ENCODE data around the gene NOXA1.
"Not testable (repeated sequence)": the region's sequence is repeated elsewhere in the genome, so short reads cannot be mapped to it uniquely, and the experiment has no call there.

NOXA1 gene, protein sequence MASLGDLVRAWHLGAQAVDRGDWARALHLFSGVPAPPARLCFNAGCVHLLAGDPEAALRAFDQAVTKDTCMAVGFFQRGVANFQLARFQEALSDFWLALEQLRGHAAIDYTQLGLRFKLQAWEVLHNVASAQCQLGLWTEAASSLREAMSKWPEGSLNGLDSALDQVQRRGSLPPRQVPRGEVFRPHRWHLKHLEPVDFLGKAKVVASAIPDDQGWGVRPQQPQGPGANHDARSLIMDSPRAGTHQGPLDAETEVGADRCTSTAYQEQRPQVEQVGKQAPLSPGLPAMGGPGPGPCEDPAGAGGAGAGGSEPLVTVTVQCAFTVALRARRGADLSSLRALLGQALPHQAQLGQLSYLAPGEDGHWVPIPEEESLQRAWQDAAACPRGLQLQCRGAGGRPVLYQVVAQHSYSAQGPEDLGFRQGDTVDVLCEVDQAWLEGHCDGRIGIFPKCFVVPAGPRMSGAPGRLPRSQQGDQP

DNA sequence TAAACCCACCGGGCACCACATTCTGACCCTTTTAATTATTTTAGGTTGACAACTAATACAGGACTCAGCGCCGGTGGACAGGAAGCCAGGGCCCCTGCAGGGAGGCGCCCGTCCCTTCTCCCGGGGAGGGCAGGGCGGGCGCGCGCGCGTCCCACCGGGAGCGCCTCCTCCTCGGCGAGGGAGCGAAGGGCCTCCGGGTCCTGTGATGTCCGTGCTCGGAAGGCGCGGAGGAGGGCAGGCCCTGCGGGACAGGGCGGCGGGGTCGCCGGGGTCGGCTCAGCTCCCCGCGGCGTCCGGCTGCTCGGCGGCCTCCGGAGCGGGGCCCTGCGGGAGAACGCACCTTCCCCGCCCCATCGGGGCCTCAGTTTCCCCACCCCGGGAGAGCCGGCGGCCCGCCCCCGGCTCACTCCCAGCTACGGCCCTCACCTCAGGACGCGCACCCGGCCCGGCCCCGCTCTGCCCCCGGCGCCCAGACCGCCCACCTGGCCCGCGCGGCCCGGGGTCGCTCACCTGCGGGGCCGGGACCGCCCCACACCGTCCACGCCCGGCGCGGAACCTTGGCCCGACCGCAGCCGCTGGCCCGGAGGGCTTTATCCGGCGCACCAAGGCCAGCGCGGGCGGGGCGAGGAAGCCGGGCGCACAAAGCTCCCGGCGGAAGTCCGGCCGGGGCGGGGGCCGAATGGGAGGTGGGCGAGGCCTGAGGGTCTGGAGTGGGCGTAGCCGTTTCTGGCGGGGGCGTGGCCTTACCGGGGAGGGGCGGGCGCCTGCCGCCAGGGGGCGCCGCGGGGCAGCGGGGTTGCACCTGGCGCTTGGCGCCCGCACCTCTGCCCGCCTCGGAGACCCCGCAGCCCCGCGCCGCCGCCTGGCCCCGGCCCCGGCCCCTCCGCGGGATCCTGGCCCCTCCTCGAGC lies at the start of gene NOXA1, which contains the start of gene EXD3:
Gene NOXA1, plus strand, starts transcription at position 790 of the 910 bp plus-strand sequence. CDS start 137 bp downstream, outside the sequence.
Gene EXD3, minus strand, starts transcription at position 559 of the 910 bp plus-strand sequence. CDS start 27,805 bp downstream, outside the sequence.
- peak; percentile 98 for DNase-seq

GRCh38 chr9:137373611-137373980 lies 49.6 kb upstream of the NOXA1 start:
- DNase-seq = peak; percentile 46

DNA sequence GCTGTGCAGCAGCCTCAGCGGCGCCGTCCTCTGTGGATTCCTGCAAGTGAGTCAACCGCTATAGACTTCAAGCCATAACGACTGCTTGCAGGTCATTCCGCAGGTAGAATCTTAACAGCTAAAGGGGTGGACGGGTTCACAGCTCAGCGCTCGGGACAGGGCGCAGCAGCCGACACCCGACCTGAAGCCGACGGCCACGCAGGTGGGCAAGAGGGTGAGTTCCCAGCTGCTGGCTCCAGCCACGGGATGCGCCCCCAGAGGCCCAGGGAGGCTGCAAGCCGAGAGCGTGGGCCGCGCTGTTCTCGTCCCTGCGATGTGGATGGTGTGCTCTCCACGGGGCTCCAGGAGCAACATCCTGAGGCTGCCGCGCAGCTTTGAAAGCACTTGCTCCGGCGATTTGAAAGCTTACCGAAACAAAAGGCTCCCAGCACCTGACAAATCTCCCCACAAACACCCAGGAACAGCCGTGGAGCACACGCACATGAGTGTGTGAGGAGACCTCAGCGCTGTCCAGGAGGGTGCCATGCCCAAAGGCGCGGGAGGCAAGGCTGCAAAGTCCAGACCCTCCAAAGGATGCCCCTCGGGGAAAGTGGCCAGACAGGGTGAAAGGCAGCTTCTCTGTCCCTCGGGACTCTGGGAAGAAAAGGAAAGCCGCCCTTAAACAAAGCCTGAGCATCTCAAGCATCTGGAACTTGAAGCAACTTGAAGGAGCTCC lies 48.9 kb upstream of the NOXA1 start:
- peak; percentile 54 for DNase-seq

- peak; percentile 4 for DNase-seq
Observed at GRCh38 chr9:137375321-137376058, 47.7 kb upstream of the NOXA1 start.

DNA sequence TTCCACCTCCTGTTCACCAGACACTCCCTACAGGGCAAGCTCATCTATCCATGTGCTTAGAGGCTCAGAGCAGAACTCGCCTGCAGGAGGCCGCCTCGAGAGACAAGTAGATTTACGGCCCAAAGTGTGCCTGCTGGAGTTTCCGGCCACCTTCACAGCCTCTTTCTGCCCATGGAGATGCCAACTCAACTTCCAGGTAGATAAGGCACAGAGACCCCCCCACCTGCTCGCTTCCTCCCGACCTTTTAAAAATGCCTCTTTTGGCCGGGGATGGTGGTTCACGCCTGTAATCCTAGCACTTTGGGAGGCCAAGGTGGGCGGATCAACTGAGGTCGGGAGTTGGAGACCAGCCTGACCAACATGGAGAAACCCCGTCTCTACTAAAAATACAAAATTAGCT lies 46.8 kb upstream of the NOXA1 start:
- peak; percentile 30 for DNase-seq

GRCh38 chr9:137378688-137379410 lies 44.3 kb upstream of the NOXA1 start:
- peak; percentile 41 for DNase-seq

GRCh38 chr9:137379761-137380161 lies 43.4 kb upstream of the NOXA1 start:
- DNase-seq = peak; percentile 34

GRCh38 chr9:137380171-137380570 lies 43.0 kb upstream of the NOXA1 start:
- peak; percentile 8 for DNase-seq

- DNase-seq = peak; percentile 22
Observed at GRCh38 chr9:137380606-137381005, 42.6 kb upstream of the NOXA1 start.

- DNase-seq = peak; percentile 57
Observed at GRCh38 chr9:137381501-137382443, 41.4 kb upstream of the NOXA1 start.

- peak; percentile 53 for DNase-seq
Observed at GRCh38 chr9:137382444-137383080, 40.6 kb upstream of the NOXA1 start.

DNA sequence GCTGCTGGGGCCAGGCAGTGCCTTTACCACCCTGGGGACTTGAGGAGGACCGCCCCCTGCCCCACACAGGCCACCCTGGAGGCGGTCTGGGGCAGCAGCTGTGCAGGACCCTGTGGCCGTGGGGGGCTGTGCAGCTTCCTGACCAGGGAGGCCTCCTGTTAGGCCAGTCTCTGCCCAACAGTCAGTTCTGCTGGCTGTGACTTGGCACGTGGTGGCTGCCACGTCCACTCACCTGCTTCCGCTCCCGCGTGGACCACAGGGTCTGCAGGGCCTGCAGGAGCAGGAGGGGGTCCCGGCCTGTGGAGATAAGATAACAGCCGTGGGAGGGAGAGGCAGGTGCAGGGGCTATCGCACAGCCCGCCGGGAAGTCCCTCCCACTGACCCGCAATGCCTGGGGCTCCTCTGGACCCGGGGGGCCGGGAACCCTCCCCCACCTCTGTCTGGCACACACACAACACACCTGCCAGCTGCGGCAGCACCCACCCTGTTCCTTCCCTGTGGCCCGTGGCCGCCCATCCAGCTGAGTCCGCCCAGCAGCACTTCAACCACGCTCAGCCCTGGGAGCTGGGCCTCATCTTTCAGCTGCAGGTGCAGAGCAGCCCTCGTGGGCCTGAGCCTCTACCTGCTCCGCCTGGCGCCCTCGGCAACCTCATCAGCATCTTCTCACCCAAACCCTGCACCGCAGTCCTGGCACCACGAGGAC lies 40.0 kb upstream of the NOXA1 start:
- peak; percentile 50 for DNase-seq

- peak; percentile 54 for DNase-seq
Observed at GRCh38 chr9:137383784-137384756, 39.1 kb upstream of the NOXA1 start.

DNA sequence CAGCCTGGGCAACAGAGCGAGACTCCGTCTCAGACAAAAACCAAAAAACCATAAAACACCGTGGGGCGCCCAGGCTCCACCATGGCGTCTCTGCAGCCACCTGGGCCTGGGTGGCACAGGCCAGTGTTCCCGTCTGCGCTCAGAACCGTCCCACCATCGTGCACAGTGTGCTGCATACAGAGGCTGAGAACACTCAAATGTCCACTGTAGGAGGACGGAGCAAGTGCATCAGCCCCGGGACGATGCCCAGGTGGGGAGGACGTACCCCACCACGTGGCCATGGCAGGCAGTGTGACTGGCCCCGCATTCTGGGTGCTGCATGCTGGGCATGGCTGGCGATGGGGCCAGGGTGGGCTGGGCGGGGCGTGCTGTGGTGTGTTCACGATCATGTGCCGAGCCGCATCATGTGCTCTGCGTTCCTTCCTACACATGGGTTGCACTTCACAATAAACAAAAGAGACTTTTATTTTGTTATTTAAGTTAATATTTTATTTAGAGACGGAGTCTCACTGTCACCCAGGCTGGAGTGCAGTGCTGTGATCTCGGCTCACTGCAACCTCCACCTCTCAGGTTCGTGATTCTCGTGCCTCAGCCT lies 38.0 kb upstream of the NOXA1 start:
- DNase-seq = no peak

- not testable (repeated sequence) for DNase-seq
Observed at GRCh38 chr9:137386507-137387113, 36.6 kb upstream of the NOXA1 start.

- peak; percentile 72 for DNase-seq
Observed at GRCh38 chr9:137387114-137387890, 35.9 kb upstream of the NOXA1 start.
